Omental fat pad (tissue), 4 donors: Measurements from ENCODE around the gene SPATA45. TPM values are rescaled to one million over a fixed set of nuclear protein-coding genes. Genes with fewer than 3 reads are reported as not detected.

Experiments used
- ATAC-seq: fragments of 150-250 bp; one replicate; pipeline ENCODE4 v1.9.1; 2016; ENCODE audit warnings: mild to moderate bottlenecking, moderate library complexity; ENCODE audit not compliant: low FRiP score
- DNase-seq: peaks from one replicate; pipeline ENCODE4 v3.0.0-alpha.2; 2019; ENCODE audit warnings: low spot score
- CTCF ChIP-seq, 3 donors: fragments of 450-650 bp; IDR thresholded peaks; one replicate each; pipeline ENCODE4 v1.5.1; 2016 to 2017; ENCODE audit warnings: antibody characterized with exemption in 3 of 3, mild to moderate bottlenecking in 3 of 3, moderate library complexity in 2 of 3
- total RNA-seq, 4 donors: library from RNA; depleted of rRNA; stranded (reverse); fragments of >200 nt; gene quantifications; one replicate each; pipeline ENCODE4 v1.1.0, GENCODE V29; 2016

SPATA45 gene
- not detected for total RNA-seq

- no peak for ATAC-seq
- DNase-seq: no peak
- no peak for TF ChIP-seq CTCF (IDR thresholded peaks at IDR 0.05)
Measured at GRCh38 chr1:212847549-212847948, at the start of gene SPATA45. Gene SPATA45, minus strand, starts transcription at chr1:212847649. Its CDS starts 11,500 bp downstream, at chr1:212836149.

GRCh38 chr1:212892108-212892507, 44.7 kb upstream of the SPATA45 start:
- ATAC-seq: no peak
- no peak for DNase-seq
- no peak for TF ChIP-seq CTCF (IDR thresholded peaks at IDR 0.05)

- DNase-seq: no peak
- ATAC-seq: no peak
- no peak for TF ChIP-seq CTCF (IDR thresholded peaks at IDR 0.05)
Measured at GRCh38 chr1:212884592-212884991, 37.1 kb upstream of the SPATA45 start.

- ATAC-seq: no peak
- no peak for DNase-seq
- no peak for TF ChIP-seq CTCF (IDR thresholded peaks at IDR 0.05)
Measured at GRCh38 chr1:212879947-212880690, 32.7 kb upstream of the SPATA45 start.

- no peak for ATAC-seq
- no peak for TF ChIP-seq CTCF (IDR thresholded peaks at IDR 0.05)
- no peak for DNase-seq
Measured at GRCh38 chr1:212878418-212878817, 31.0 kb upstream of the SPATA45 start.

GRCh38 chr1:212873518-212873917, 26.1 kb upstream of the SPATA45 start:
- DNase-seq (no peak), ATAC-seq (no peak)
- TF ChIP-seq CTCF (IDR thresholded peaks at IDR 0.05): no peak

GRCh38 chr1:212871976-212872375, 24.5 kb upstream of the SPATA45 start:
- TF ChIP-seq CTCF (IDR thresholded peaks at IDR 0.05): no peak
- DNase-seq (no peak), ATAC-seq (no peak)
